Neutrophil (primary cell): ENCODE results near the gene CYP2S1.

ENCODE experiments used
- H3K27ac ChIP-seq: fragments of 200-600 bp; sonication (generic); 2 replicates; pipeline ENCODE4 v1.5.1; 2016; ENCODE audit warnings: mild to moderate bottlenecking, moderate library complexity
- H3K27me3 ChIP-seq: fragments of 200-600 bp; sonication (generic); 2 replicates; pipeline ENCODE4 v1.6.0; 2016; ENCODE audit warnings: mild to moderate bottlenecking
- H3K36me3 ChIP-seq: fragments of 200-600 bp; sonication (generic); 2 replicates; pipeline ENCODE4 v1.5.1; 2017
- H3K4me1 ChIP-seq, 2 experiments: fragments of 200-600 bp in 1 of 2; sonication (generic) in 1 of 2; 1 replicate in 1 of 2; 2 replicates in 1 of 2; pipeline versions ENCODE4 v1.5.1 to v1.6.1; 2013 to 2016; ENCODE audit warnings: low read depth in 1 of 2, low read length in 1 of 2, mild to moderate bottlenecking in 1 of 2, moderate library complexity in 1 of 2; ENCODE audit not compliant: control insufficient read depth in 1 of 2, insufficient read depth in 1 of 2
- H3K4me3 ChIP-seq, 2 experiments: fragments of 200-600 bp in 1 of 2; sonication (generic) in 1 of 2; 1 replicate in 1 of 2; 2 replicates in 1 of 2; pipeline ENCODE4 v1.5.1; 2013 to 2016; ENCODE audit warnings: low read depth in 1 of 2, low read length in 1 of 2, mild to moderate bottlenecking in 1 of 2, moderate library complexity in 1 of 2
- H3K9me3 ChIP-seq: fragments of 200-600 bp; sonication (generic); 2 replicates; pipeline ENCODE4 v1.5.1; 2016
- CTCF ChIP-seq: fragments of 200-600 bp; sonication (generic); IDR thresholded peaks from 2 replicates; pipeline ENCODE4 v1.5.1; 2016; ENCODE audit warnings: antibody characterized with exemption

The CYP2S1 gene

GRCh38 chr19:41245843-41246242 lies 52.8 kb downstream of the CYP2S1 start:
- H3K27ac ChIP-seq = no peak overlapping the region
- H3K4me3 ChIP-seq = no peak overlapping the region
- no peaks in the 10 kb centered on the region for H3K27me3 ChIP-seq
- no peaks in the 10 kb centered on the region for H3K4me1 ChIP-seq
- no peaks in the 10 kb centered on the region for H3K9me3 ChIP-seq
- H3K36me3 ChIP-seq = no peaks in the 10 kb centered on the region
- TF ChIP-seq CTCF = no peak

GRCh38 chr19:41248895-41249294 lies 55.9 kb downstream of the CYP2S1 start:
- H3K9me3 ChIP-seq = no peaks in the 10 kb centered on the region
- H3K36me3 ChIP-seq = no peaks in the 10 kb centered on the region
- TF ChIP-seq CTCF = no peak
- no peak overlapping the region for H3K27ac ChIP-seq
- H3K4me1 ChIP-seq = no peaks in the 10 kb centered on the region
- H3K4me3 ChIP-seq = no peak overlapping the region
- peaks cover 17% of the 10 kb centered on the region for H3K27me3 ChIP-seq

GRCh38 chr19:41249707-41250423 lies 56.8 kb downstream of the CYP2S1 start:
- peaks cover 18% of the 10 kb centered on the region for H3K27me3 ChIP-seq
- H3K27ac ChIP-seq = no peak overlapping the region
- TF ChIP-seq CTCF = no peak
- no peaks in the 10 kb centered on the region for H3K36me3 ChIP-seq
- H3K4me3 ChIP-seq = no peak overlapping the region
- no peaks in the 10 kb centered on the region for H3K9me3 ChIP-seq
- no peaks in the 10 kb centered on the region for H3K4me1 ChIP-seq

DNA sequence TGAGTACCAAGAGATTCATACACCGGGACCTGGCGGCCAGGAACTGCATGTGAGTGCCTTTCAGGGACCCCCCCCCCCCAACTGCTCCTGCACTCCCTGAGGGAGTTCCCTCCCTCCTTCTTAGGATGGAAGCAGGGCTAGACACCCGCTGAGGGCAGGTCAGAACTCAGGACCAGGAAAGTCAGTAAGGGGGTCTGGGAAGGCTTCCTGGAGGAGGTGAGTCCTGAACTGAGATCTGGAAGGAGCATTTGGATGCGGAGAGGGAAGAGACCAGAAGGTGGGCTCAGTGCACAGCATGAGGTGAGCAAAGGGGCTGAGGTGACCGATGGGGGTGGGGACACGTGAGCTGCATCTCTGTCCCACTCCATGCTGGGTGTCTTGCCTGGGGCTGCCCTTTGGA lies 60.6 kb downstream of the CYP2S1 start:
- no peaks in the 10 kb centered on the region for H3K4me1 ChIP-seq
- no peak overlapping the region for H3K4me3 ChIP-seq
- H3K27me3 ChIP-seq = peaks cover 23% of the 10 kb centered on the region
- H3K36me3 ChIP-seq = no peaks in the 10 kb centered on the region
- no peak for TF ChIP-seq CTCF
- no peaks in the 10 kb centered on the region for H3K9me3 ChIP-seq
- no peak overlapping the region for H3K27ac ChIP-seq

- peaks cover 23% of the 10 kb centered on the region for H3K27me3 ChIP-seq
- H3K4me3 ChIP-seq = no peak overlapping the region
- H3K9me3 ChIP-seq = no peaks in the 10 kb centered on the region
- no peaks in the 10 kb centered on the region for H3K4me1 ChIP-seq
- H3K36me3 ChIP-seq = no peaks in the 10 kb centered on the region
- no peak for TF ChIP-seq CTCF
- H3K27ac ChIP-seq = no peak overlapping the region
These were observed 62.2 kb downstream of the CYP2S1 start for GRCh38 chr19:41255171-41255570.
